Measurements from ENCODE around the gene CDC5L.
A peak's percentile ranks its signal among the peaks of the same experiment; 100 is the strongest.
"Not testable (repeated sequence)": the region's sequence is repeated elsewhere in the genome, so short reads cannot be mapped to it uniquely, and the experiment has no call there.

Gene CDC5L

DNA sequence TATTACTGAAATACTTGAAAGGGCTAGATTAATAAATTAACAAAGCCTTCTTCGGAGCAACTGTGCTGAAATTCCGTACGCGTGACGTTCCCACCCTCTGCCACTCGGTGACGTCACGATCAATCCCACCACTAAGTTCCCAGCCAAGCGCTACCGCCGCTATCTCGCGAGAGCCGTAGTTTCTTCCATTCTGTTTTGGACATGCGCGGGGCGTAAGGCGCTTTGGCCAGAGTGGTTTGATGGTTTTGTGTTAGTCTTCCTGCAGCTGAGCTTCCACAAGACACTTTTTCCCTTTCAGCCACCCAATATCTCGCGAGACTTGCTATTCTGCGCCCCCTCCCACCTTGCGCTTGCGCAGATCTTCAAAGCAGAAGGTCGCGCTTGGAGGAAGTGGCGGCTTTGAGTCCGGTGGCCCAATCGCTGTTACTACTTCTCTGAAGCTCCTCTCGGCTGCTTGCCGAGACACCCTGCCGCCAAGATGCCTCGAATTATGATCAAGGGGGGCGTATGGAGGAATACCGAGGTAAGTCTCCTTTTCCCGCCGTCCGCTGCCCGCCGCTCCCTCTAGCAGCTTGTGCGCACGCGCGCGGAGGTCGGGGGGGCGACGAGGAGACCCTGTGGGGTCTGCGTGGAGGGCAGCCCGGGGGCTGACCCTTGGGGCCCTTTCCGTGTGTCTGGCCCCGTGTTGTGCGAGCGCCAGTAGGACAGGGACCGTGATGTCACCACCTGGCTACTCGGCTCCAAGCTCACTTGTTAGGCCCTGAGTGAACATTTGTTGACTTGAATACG, at the start of gene CDC5L:
Gene CDC5L (plus strand): TSS at position 361 of the 789 bp plus-strand sequence. CDS start 118 bp downstream, at position 479.
- DNase-seq: peak; percentile 98

DNA sequence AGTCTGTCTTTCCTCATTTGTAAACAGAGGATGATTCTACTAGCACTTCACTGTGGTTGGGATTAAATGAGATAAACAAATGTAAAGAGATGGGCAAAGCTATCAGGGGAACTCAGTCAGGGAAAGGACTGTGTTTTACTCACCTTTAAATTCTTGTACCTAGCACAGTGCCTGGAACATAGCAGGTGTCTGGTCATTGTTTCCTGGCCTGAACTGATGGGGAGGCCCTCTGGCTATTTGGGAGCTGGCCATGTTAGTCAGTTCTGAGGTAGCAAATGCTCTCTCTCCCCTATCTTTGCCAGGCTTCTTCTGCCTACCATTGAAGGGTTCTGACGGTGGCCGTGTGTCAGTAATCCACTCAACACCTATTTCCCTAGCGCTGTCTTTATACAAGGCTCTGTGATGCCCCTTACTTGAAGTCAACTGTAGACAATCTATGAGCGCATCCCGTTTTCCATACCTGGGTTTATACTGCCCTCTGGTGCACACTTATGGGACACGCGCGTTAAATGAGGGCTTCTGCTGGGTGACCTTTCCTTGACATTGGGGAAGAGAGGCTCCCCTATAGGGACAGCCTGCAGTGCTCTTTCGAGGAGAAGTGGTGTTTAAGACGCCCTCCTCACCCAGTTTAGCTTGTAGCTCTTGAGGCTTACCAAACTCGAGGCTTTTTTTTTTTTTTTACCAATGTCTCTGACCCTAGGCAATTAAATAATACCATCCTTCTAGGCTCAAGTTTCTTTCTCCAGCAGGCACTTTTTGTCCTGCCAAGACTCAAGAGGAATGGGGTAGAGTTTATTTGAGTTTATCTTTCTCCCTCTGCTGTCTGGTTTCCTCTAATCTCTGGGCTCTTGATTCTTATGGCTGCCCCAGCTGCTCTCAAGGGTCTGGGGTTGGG, 49.0 kb upstream of the CDC5L start:
- peak; percentile 36 for DNase-seq

GRCh38 chr6:44339301-44339700, 48.2 kb upstream of the CDC5L start:
- DNase-seq: no peak

DNA sequence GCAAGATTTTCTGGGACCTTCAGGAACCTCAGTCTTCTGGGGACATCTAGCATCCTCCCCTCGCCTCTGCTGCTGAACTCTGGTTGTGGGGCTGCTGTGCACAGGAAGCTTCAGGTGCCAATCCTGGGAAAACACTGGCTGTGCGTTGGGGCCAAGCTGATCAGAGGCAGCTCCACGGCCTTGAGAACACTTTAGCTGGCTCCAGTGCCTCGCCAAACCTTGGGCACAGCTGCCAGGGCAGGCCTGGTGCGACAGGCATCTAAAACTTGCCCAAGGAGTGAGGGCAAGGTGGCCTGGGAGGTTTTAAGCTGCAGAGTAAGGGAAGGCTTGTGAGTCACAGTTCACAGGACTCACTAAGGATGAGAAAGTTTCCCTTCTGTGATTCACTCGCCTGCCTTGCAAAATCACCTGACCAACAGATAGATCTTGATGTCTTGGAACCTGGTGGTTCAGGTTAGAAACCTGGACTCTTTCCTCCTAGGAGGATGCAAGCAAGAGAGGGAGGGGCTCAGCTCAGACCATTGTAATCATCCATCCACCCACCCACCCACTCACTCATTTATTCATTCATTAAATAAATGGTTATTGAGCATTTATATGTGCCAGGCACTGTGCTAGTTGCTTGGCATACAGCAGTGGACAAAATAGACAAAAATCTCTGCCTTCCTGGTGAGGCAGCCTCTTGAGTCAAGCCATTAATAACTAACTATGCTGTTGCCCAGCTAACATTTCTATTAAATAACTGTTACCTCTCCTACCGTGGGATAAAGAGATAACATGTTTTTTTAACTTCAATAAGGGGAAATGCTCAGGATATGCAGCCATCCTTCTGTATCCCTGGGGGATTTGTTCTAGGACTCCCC, 47.5 kb upstream of the CDC5L start:
- no peak for DNase-seq

DNA sequence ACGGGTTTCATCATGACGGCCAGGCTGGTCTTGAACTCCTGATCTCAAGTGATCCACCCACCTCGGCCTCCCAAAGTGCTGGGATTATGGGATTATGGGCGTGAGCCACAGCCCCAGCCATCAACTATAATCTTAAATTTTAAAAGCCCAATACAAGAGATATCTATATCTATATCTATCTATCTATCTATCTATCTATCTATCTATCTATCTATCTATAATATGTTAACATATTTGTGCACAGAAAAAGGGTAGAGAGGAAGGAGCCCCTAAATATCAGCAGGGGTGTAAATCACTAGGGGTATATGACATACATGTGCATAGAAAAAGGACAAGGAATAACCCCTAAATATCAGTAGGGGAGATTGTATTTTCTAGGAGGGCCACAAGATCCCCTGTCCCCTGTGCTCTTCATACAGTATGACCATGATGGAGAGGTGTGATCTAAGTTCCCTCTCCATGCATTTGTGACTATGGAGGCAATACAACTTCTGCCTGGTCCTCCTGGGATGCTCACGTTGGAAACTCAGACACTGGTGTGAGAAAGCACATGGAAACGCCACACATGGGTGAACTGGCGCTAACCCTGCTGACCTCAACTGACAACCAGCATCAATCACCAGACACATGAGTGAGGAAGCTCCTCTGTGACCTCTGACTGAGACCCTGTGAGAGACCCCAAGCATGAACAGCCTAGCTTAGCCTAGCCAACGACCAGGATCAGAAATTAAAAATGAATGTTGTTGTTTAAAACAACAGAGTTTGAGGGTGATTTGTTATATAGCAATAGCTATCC, 46.2 kb upstream of the CDC5L start:
- DNase-seq: no peak

DNA sequence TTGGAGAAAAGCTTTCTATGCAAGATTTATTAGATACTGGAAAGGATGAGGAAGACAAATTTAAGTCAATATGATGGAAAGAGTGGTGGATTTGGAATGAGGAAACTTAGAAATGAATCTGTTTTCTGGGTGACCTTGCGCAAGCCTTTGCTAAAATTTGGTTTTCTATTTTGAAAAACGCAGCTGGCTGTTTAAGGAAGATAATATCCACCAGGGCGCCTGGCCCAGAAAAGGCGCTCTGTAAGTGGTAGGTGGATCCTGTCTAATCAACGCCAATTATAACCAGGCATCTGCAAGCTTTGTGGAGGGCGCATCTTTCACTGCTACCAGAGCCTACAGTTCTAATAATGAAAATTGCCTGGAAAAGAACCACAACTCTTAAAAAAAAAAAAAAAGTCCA, 45.5 kb upstream of the CDC5L start:
- no peak for DNase-seq

GRCh38 chr6:44342489-44342888, 45.0 kb upstream of the CDC5L start, which contains the start of gene SPATS1:
SPATS1 (plus strand) TSS chr6:44342650; CDS start chr6:44343096, 446 bp downstream.
- DNase-seq: no peak

DNA sequence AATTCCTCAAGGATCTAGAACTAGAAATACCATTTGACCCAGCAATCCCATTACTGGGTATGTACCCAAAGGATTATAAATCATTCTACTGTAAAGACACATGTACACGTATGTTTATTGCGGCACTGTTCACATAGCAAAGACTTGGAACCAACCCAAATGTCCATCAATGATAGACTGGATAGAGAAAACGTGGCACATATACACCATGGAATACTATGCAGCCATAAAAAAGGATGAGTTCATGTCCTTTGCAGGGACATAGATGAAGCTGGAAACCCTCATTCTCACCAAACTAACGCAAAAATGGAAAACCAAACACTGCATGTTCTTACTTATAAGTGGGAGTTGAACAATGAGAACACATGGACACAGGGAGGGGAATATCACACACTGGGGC, 40.7 kb upstream of the CDC5L start:
- DNase-seq: not testable (repeated sequence)

DNA sequence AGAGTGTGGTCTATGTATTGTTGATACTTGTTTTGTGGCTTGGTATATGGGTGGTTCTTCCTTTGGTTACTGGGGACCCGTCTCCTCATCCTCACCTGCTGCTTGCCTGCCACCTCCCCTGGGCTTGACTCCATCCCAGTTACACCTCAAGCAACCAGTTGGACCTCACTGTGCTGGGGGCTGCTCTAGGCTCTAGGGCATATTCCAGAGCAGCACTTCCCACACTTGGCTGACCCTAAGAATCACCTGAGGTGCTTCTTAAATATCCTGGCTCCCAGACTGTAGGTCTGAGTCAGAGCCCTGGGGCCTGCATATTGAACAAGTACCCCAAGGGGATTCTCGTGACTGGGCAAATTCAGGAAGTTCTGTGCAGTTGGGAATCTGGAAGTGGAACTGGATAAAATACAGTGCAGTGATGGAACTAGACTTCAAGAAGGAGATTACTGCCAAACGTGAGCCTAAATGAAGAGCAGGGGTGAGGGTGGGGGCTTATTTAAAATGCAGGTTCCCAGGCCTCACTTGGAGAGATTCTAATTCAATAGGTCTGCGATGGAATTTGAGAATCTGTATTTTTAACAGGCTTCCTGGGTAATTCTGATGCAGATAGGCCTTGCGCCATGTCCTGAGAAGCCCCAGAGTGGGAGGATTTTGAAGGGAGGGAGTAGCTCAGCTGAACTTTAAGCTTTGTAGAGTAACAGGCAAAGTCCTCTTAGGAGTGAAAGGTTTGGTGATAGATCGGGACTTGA, 37.4 kb upstream of the CDC5L start:
- DNase-seq: no peak

GRCh38 chr6:44350650-44350994, 36.9 kb upstream of the CDC5L start:
- DNase-seq: not testable (repeated sequence)

DNA sequence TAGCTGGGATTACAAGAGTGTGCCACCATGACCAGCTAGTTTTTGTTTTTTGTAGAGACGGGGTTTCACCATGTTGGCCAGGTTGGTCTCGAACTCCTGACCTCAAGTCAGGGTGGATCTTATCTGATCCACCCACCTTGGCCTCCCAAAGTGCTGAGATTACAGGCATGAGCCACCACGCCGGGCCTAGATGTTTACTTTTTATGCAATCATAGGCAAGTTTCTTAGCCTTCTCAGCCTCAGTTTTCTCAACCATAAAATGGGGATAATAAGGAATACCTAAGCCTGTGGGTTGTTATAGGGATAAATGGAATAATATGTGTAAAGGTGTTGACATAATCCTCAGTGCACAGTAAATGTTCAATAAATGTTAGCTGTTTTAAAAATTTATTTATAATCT, 35.2 kb upstream of the CDC5L start:
- no peak for DNase-seq

DNA sequence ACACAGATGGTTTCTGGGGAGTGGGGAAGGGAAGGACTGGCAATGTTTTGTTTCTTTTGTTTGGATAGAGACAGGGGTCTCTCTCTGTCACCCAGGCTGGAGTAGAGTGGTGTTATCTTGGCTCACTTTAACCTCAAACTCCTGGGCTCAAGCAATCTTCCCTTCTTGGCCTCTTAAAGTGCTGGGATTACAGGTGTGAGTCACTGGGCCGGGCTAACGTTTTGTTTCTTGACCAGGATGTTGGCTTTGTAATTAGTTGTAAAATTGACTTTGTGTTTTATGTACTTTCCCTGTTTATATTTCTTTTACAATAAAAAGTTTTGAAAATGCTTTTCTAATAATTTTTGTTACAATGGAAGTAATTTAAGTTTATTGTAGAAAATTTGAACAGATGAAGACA, 34.2 kb upstream of the CDC5L start:
- no peak for DNase-seq

DNA sequence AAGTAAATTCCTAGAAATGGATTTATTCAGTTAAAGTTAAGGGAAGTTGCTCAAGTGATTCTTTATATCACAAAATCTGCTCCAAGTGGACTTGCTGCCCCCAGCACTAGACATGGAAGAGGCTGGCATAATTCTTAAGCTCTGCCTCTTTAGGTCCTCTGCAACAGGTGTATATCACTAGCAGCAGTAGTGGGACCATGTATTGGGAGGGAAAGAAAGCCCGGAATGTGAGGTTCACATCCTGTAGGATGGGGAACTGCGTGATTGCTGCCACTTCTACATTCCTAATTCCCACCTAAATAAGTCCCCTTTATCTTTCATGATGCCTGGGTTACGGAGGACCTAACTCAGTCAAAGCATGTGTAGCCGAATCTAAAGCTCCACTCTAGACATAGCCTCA, 31.9 kb upstream of the CDC5L start:
- no peak for DNase-seq

- DNase-seq: no peak
Measured at GRCh38 chr6:44356487-44356886, 31.0 kb upstream of the CDC5L start.

DNA sequence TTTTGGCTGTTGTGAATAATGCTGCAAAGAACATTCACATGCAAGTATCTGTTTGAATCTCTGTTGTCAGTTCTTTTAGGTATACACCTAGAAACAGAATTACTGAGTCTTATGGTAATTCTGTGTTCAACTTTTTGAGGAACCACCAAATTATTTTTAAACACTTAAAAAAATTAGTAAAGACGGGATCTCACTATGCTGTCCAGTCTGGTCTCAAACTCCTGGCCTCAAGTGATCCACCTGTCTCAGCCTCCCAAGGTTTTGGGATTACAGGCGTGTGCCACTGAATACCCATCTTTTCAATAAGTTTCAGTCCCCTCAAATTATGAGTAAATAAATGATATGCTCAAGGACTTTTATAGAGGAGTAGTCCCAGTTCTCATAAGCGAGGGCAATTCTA, 27.5 kb upstream of the CDC5L start:
- no peak for DNase-seq

DNA sequence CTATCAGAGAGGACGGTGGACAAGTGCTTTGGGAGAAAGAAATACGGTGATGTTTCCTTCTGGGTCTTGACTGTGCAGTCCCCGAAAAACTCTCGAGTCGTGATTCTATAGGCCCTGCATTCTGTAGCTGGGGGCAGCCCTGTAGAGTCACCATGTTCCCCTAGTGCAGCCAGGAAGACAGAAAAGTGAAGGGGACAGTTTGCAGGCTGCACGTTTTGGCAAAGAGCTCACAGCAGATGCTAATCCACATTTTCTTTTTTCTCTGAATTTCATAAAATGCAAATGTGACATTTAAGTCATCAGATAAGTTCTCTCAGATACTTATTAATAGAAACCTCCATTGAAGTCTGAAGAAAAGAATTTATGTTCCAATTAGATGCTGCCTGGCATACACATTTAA, 25.6 kb upstream of the CDC5L start:
- no peak for DNase-seq

DNA sequence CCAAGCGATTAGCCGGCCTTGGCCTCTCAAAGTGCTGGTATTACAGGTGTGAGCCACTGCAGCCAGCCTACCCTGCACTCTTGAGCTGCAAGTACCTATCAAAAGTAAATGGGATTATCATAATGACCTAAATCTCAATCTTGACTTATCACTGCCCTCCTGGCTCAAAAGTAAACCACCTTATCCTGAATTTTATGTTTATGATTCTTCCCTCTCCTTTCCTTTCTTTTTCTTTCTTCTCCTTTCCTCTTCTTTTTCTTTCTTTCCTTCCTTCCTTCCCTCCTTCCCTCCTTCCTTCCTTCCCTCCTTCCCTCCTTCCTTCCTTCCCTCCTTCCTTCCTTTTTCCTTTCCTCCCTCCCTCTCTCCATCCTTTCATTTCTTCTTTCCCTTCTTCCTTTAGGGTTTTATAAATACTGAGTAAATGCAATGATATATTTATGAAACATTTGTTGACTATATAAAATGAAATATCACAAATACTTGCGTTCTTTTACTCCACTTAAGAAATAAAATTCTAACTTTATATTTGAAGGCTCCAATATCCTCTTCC, 24.1 kb upstream of the CDC5L start:
- no peak for DNase-seq

DNA sequence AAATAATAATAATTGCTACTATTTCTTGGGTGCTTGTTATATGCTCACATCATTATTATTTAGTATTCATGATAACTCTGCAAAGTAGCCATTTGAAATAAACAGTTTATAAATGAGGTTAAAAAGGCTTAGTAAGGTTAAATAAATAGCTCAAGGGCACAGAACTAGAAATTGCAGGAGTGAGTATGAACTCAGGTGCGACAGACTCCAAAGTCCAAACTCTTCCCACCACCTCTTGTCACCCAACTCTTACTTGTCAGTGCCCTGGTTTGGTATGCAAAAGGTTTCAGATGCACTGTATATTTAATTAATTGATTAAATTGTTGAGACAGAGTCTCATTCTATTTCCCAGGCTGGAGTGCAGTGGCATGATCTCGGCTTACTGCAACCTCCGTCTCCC, 20.7 kb upstream of the CDC5L start:
- no peak for DNase-seq

DNA sequence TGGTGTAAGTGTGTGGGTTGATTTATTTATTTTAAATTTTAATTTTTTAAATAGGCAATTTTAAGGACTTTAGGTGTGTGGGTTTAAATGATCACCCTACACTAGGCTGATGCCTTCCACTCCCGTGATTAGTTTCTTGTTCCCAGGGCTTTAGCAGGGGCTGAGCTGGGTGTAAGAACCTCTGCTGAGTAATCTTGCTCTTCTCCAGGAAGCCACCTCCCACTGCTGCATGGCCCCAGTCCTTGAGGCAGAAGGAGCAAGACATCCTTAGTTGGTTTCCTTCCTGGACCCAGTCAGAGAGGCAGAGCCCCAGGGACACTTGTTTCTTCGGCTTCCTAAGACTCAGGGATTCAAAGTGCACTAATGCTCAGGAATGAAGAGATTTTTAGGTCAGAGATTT, 19.8 kb upstream of the CDC5L start:
- peak; percentile 6 for DNase-seq

DNA sequence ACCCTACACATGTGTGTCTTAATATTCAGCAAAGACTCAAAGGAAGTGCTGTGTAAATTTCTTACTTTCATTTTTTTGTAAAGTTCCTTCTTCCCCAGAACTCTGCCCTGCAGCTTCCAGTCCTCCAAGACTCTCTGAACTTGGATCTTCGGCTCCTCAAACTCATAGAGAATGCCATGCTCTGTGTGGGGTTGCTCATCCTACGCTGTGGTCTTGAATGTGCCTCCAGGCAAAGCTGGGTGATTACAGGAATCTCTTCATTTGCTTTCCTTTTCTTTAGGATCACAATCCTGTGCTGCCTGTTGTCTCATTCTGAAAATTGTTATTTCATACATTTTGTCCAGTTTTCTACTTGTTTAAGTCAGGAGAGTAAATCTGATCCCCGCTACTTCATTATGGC, 14.5 kb upstream of the CDC5L start:
- DNase-seq: no peak

- DNase-seq: no peak
Measured at GRCh38 chr6:44373787-44374186, 13.7 kb upstream of the CDC5L start.
